ENCODE measurements around the gene FZD7. TPM values are rescaled to one million over a fixed set of nuclear protein-coding genes. Genes with fewer than 3 reads are reported as not detected.

The FZD7 gene
- total RNA-seq, 2 experiments from 2014 or later: 0.65 to 0.70 TPM

- DNase-seq (no peak), ATAC-seq (no peak)
- no peak for TF ChIP-seq CTCF (IDR thresholded peaks at IDR 0.05)
- Mint-ChIP-seq H3K4me3 (no peak overlapping the region), H3K27ac (no peak overlapping the region), H3K36me3 (ENCODE audit: low read depth) (no peaks in the 10 kb centered on the region), H3K9me3 (no peaks in the 10 kb centered on the region), H3K4me1 (ENCODE audit: low read depth) (peaks cover 3% of the 10 kb centered on the region), H3K27me3 (no peaks in the 10 kb centered on the region)
- ChIA-PET CTCF (interaction anchor here (1.1 to 1.6 kb wide), 2 partner anchors 10 to 126 kb away, joined by 3 to 4 read pairs; no protein-coding TSS in a partner anchor), POLR2A (no interaction called here)
- intact Hi-C loops (cut with micrococcal nuclease): no loop called here
These were observed 47.3 kb upstream of the FZD7 start for GRCh38 chr2:201986463-201986735.

- DNase-seq: no peak
- H3K27ac Mint-ChIP-seq: no peak overlapping the region
- no peak overlapping the region for H3K4me3 Mint-ChIP-seq
- intact Hi-C loops (cut with micrococcal nuclease): no loop called here
- CTCF ChIA-PET: no interaction called here
- no peaks in the 10 kb centered on the region for H3K27me3 Mint-ChIP-seq
- POLR2A ChIA-PET: no interaction called here
- peaks cover 3% of the 10 kb centered on the region for H3K4me1 Mint-ChIP-seq (ENCODE audit: low read depth)
- ATAC-seq: no peak
- no peak for TF ChIP-seq CTCF (IDR thresholded peaks at IDR 0.05)
- no peaks in the 10 kb centered on the region for H3K9me3 Mint-ChIP-seq
- no peaks in the 10 kb centered on the region for H3K36me3 Mint-ChIP-seq (ENCODE audit: low read depth)
These were observed 46.2 kb upstream of the FZD7 start for GRCh38 chr2:201987426-201987825.

GRCh38 chr2:201990069-201990468, 43.6 kb upstream of the FZD7 start:
- ChIA-PET CTCF (interaction anchor here (1.0 kb wide), 1 partner anchor 123 kb away, joined by 3 read pairs; no protein-coding TSS in a partner anchor), POLR2A (no interaction called here)
- H3K27ac Mint-ChIP-seq: no peak overlapping the region
- H3K4me3 Mint-ChIP-seq: no peak overlapping the region
- ATAC-seq: no peak
- no peaks in the 10 kb centered on the region for H3K9me3 Mint-ChIP-seq
- intact Hi-C loops (cut with micrococcal nuclease): no loop called here
- no peaks in the 10 kb centered on the region for H3K27me3 Mint-ChIP-seq
- H3K4me1 Mint-ChIP-seq (ENCODE audit: low read depth): peaks cover 3% of the 10 kb centered on the region
- TF ChIP-seq CTCF (IDR thresholded peaks at IDR 0.05): no peak
- H3K36me3 Mint-ChIP-seq (ENCODE audit: low read depth): no peaks in the 10 kb centered on the region
- no peak for DNase-seq

- Mint-ChIP-seq H3K4me3 (no peak overlapping the region), H3K9me3 (no peaks in the 10 kb centered on the region), H3K4me1 (ENCODE audit: low read depth) (no peaks in the 10 kb centered on the region), H3K27ac (no peak overlapping the region), H3K27me3 (peaks cover 2% of the 10 kb centered on the region), H3K36me3 (ENCODE audit: low read depth) (no peaks in the 10 kb centered on the region)
- no peak for ATAC-seq
- ChIA-PET POLR2A (no interaction called here), CTCF (no interaction called here)
- TF ChIP-seq CTCF (IDR thresholded peaks at IDR 0.05): no peak
- intact Hi-C loops (cut with micrococcal nuclease): no loop called here
- DNase-seq: no peak
These were observed 40.7 kb upstream of the FZD7 start for GRCh38 chr2:201992960-201993359.

- ChIA-PET CTCF (no interaction called here), POLR2A (no interaction called here)
- no peaks in the 10 kb centered on the region for H3K9me3 Mint-ChIP-seq
- no peaks in the 10 kb centered on the region for H3K36me3 Mint-ChIP-seq (ENCODE audit: low read depth)
- no peaks in the 10 kb centered on the region for H3K4me1 Mint-ChIP-seq (ENCODE audit: low read depth)
- TF ChIP-seq CTCF (IDR thresholded peaks at IDR 0.05): no peak
- no peak overlapping the region for H3K4me3 Mint-ChIP-seq
- DNase-seq: no peak
- intact Hi-C loops (cut with micrococcal nuclease): no loop called here
- no peak overlapping the region for H3K27ac Mint-ChIP-seq
- ATAC-seq: no peak
- H3K27me3 Mint-ChIP-seq: peaks cover 2% of the 10 kb centered on the region
These were observed 38.5 kb upstream of the FZD7 start for GRCh38 chr2:201994973-201995638.

Data from activated CD8-positive, alpha-beta T cell treated with anti-CD3 and anti-CD28 coated beads for 36 hours (primary cell).